ENCODE data around the gene C10orf90. TPM values are rescaled to one million over a fixed set of nuclear protein-coding genes. Genes with fewer than 3 reads are reported as not detected.

C10orf90 gene
- total RNA-seq, 4 donors from 2014 or later = 2.1 to 6.5 (median 4.1) TPM

GRCh38 chr10:126609566-126609965, 60.9 kb downstream of the C10orf90 start:
- 76% methylated on average over 4 of the region's 4 CpGs for WGBS
- Histone ChIP-seq H3K9me3 (no peaks in the 10 kb centered on the region), H3K36me3 (no peaks in the 10 kb centered on the region), H3K27ac (no peak overlapping the region), H3K4me3 (no peak overlapping the region), H3K27me3 (no peaks in the 10 kb centered on the region), H3K4me1 (no peaks in the 10 kb centered on the region)
- TF ChIP-seq POLR2AphosphoS5 (IDR thresholded peaks at IDR 0.05) (no peak), POLR2A (IDR thresholded peaks at IDR 0.05) (no peak), CTCF (IDR thresholded peaks at IDR 0.05) (no peak), EP300 (IDR thresholded peaks at IDR 0.05) (no peak)
- DNase-seq (ENCODE audit: low spot score in 2 of 2) = no peak

DNA sequence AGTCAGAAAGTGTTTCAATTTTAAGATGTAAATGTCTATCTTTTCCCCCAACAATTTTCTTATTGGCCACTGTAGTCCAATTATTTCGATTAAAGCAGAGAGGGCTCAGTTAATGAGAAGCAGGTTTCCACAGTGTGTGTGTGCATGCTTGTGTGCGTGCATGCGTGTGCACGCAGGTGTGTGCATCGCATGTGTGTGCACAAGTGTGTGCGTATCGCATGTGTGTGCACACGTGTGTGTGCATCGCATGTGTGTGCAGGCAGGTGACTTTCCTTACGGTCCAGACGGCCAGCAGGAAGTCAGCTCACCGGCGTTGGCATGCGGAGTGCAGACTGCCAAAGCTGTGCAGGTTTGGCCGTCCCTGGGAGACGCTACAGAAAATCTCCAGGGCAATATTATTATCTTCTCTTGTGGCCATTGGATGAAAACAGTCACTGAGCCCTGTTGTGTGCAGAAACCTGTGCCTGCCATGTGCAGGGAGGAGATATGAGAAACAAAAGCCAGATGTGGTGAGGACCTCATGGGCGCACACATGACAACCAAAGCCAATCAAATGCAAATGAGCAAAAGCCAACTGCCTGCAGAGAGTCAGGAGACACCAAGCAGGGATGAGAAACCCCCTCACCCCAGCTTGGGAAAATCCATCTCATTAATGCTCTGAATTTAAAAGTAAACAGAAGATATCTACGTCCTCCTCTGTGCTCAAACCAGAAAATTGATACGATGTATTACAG, 70.4 kb downstream of the C10orf90 start:
- no peak overlapping the region for H3K4me3 ChIP-seq
- TF ChIP-seq CTCF (IDR thresholded peaks at IDR 0.05) (no peak), EP300 (IDR thresholded peaks at IDR 0.05) (no peak), POLR2AphosphoS5 (IDR thresholded peaks at IDR 0.05) (no peak), POLR2A (IDR thresholded peaks at IDR 0.05) (no peak)
- no peaks in the 10 kb centered on the region for H3K9me3 ChIP-seq
- no peaks in the 10 kb centered on the region for H3K27me3 ChIP-seq
- no peaks in the 10 kb centered on the region for H3K36me3 ChIP-seq
- DNase-seq (ENCODE audit: low spot score in 2 of 2) = no peak
- H3K4me1 ChIP-seq = no peaks in the 10 kb centered on the region
- WGBS = 77% methylated on average over 19 of the region's 19 CpGs
- H3K27ac ChIP-seq = no peak overlapping the region

GRCh38 chr10:126598009-126598408, 72.5 kb downstream of the C10orf90 start:
- no peak overlapping the region for H3K4me3 ChIP-seq
- TF ChIP-seq CTCF (IDR thresholded peaks at IDR 0.05) (peak in 1 of 2 donors; percentile 26), POLR2AphosphoS5 (IDR thresholded peaks at IDR 0.05) (no peak), POLR2A (IDR thresholded peaks at IDR 0.05) (no peak), EP300 (IDR thresholded peaks at IDR 0.05) (no peak)
- H3K27ac ChIP-seq = no peak overlapping the region
- no peak for DNase-seq (ENCODE audit: low spot score in 2 of 2)
- no peaks in the 10 kb centered on the region for H3K27me3 ChIP-seq
- WGBS = 48% methylated on average over 3 of the region's 3 CpGs
- H3K9me3 ChIP-seq = no peaks in the 10 kb centered on the region
- H3K36me3 ChIP-seq = no peaks in the 10 kb centered on the region
- H3K4me1 ChIP-seq = no peaks in the 10 kb centered on the region

GRCh38 chr10:126597211-126597610, 73.3 kb downstream of the C10orf90 start:
- no peak overlapping the region for H3K27ac ChIP-seq
- no peaks in the 10 kb centered on the region for H3K27me3 ChIP-seq
- TF ChIP-seq POLR2AphosphoS5 (IDR thresholded peaks at IDR 0.05) (no peak), POLR2A (IDR thresholded peaks at IDR 0.05) (no peak), CTCF (IDR thresholded peaks at IDR 0.05) (no peak), EP300 (IDR thresholded peaks at IDR 0.05) (no peak)
- no peaks in the 10 kb centered on the region for H3K4me1 ChIP-seq
- no peak overlapping the region for H3K4me3 ChIP-seq
- DNase-seq (ENCODE audit: low spot score in 2 of 2) = no peak
- H3K36me3 ChIP-seq = no peaks in the 10 kb centered on the region
- 45% methylated on average over 2 of the region's 2 CpGs for WGBS
- no peaks in the 10 kb centered on the region for H3K9me3 ChIP-seq

DNA sequence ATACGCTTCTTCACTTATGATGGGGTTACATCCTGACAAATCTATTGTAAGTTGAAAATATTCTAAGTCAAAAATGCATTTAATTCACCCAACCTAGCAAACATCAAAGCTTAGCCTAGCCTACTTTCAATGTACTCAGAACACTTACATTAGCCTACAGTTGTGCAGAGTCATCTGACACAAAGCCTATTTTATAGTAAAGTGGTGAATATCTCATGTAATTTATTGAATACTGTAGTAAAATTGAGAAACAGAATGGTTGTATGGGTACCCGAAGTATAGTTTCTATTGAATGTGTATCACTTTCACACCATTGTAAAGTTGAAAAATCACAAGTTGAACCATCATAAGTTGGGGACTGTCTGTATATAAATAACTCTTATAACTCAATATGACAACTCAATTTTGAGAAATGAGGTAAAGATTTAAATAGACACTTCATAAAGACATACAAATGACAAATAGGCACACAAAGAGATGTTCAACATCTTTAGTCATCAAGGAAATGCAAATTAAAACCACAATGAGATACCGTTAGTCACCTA, 73.9 kb downstream of the C10orf90 start:
- no peaks in the 10 kb centered on the region for H3K9me3 ChIP-seq
- DNase-seq (ENCODE audit: low spot score in 2 of 2) = no peak
- H3K4me3 ChIP-seq = no peak overlapping the region
- no peaks in the 10 kb centered on the region for H3K27me3 ChIP-seq
- no peak for TF ChIP-seq POLR2AphosphoS5 (IDR thresholded peaks at IDR 0.05)
- TF ChIP-seq POLR2A (IDR thresholded peaks at IDR 0.05) = no peak
- no peak for TF ChIP-seq CTCF (IDR thresholded peaks at IDR 0.05)
- no peak for TF ChIP-seq EP300 (IDR thresholded peaks at IDR 0.05)
- no peaks in the 10 kb centered on the region for H3K4me1 ChIP-seq
- H3K36me3 ChIP-seq = no peaks in the 10 kb centered on the region
- H3K27ac ChIP-seq = no peak overlapping the region
- 91% methylated on average over 3 of the region's 3 CpGs for WGBS

Measured in suprapubic skin (tissue), 4 donors.